Neural crest cell (in vitro differentiated cells): Measurements from ENCODE around the gene ZNF618. TPM values are rescaled to one million over a fixed set of nuclear protein-coding genes. Genes with fewer than 3 reads are reported as not detected.

Source experiments
- DNase-seq: peaks from one replicate; pipeline ENCODE4 v3.0.0; 2021; ENCODE audit warnings: low read depth, mixed read lengths, low spot score
- H3K27ac Mint-ChIP-seq: one replicate; pipeline ENCODE4 v1.8.0; 2021; ENCODE audit warnings: mild to moderate bottlenecking, mixed read lengths; ENCODE audit not compliant: unreplicated experiment
- H3K27me3 Mint-ChIP-seq: 2 replicates; pipeline ENCODE4 v1.8.0; 2021; ENCODE audit warnings: low read depth, mild to moderate bottlenecking, mixed read lengths
- H3K36me3 Mint-ChIP-seq: 2 replicates; pipeline ENCODE4 v1.8.0; 2021; ENCODE audit warnings: low read depth, mild to moderate bottlenecking, mixed read lengths
- H3K4me1 Mint-ChIP-seq: 2 replicates; pipeline ENCODE4 v1.8.0; 2021; ENCODE audit warnings: mixed read lengths
- H3K4me3 Mint-ChIP-seq: one replicate; pipeline ENCODE4 v1.8.0; 2021; ENCODE audit warnings: mild to moderate bottlenecking, mixed read lengths
- H3K9me3 Mint-ChIP-seq: 2 replicates; pipeline ENCODE4 v1.8.0; 2021; ENCODE audit warnings: mixed read lengths
- total RNA-seq: library from RNA; stranded (reverse); gene quantifications from 2 replicates; pipeline ENCODE4 v1.2.1, GENCODE V29; 2021
- TF ChIP-seq, protein P1 (sequence below): fragments of 200-600 bp; sonication (generic); conservative IDR thresholded peaks from 2 replicates; pipeline ENCODE4 v1.5.0; 2021; ENCODE audit warnings: antibody characterized with exemption, mild to moderate bottlenecking

The ZNF618 gene
- total RNA-seq, 1 donor from 2014 or later, result 60.8 TPM

DNA sequence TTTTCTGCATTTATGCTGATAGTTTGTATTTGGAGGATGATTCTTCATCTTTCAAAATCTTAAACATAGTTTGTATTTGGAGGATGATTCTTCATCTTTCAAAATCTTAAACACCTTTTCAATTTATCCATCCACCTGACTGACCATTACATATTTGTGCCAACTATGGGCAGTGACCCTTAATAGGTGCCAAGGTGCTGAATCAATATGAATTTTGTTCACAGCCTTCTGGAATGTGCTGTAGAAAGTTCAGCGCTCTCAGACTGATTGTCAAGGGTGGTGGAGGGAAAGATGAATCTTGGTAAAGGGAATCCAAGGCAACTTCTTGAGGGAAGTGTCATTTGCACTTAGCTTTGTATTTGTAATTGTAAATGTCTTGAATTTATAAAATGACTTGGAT is 18.1 kb downstream of the ZNF618 start:
- DNase-seq, result no peak
- H3K9me3 Mint-ChIP-seq, result peaks cover 12% of the 10 kb centered on the region

DNA sequence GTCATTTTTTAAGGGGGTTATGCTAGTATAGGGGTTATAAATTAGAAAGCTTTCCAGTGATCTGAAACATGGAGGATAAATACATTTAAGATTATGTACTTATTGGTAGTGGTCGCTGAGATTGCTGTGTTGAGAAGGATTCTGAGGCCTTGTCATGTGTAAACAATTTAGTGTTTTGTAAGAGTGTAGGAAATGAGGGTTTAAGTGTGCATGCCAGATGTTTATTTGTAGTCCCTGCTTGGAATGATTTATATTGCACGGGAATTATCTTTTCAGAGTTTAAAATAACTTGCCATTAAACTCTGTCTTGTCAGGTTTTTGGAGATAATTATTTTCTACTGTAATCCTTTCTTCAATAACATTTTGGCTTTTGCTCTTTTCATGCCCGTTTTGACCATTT is 19.4 kb downstream of the ZNF618 start:
- Mint-ChIP-seq H3K27ac (no peak overlapping the region), H3K4me1 (no peaks in the 10 kb centered on the region), H3K27me3 (no peaks in the 10 kb centered on the region), H3K36me3 (peaks cover 45% of the 10 kb centered on the region), H3K9me3 (peaks cover 6% of the 10 kb centered on the region), H3K4me3 (no peak overlapping the region)
- TF ChIP-seq, protein P1, sequence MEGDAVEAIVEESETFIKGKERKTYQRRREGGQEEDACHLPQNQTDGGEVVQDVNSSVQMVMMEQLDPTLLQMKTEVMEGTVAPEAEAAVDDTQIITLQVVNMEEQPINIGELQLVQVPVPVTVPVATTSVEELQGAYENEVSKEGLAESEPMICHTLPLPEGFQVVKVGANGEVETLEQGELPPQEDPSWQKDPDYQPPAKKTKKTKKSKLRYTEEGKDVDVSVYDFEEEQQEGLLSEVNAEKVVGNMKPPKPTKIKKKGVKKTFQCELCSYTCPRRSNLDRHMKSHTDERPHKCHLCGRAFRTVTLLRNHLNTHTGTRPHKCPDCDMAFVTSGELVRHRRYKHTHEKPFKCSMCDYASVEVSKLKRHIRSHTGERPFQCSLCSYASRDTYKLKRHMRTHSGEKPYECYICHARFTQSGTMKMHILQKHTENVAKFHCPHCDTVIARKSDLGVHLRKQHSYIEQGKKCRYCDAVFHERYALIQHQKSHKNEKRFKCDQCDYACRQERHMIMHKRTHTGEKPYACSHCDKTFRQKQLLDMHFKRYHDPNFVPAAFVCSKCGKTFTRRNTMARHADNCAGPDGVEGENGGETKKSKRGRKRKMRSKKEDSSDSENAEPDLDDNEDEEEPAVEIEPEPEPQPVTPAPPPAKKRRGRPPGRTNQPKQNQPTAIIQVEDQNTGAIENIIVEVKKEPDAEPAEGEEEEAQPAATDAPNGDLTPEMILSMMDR, result no peak
- DNase-seq, result no peak

More for the DNA sequence above, 18.1 kb downstream of the ZNF618 start:
- H3K4me1 Mint-ChIP-seq, result peaks cover 1% of the 10 kb centered on the region
- H3K36me3 Mint-ChIP-seq, result peaks cover 59% of the 10 kb centered on the region
- H3K27ac Mint-ChIP-seq, result no peak overlapping the region
- H3K4me3 Mint-ChIP-seq, result no peak overlapping the region
- TF ChIP-seq, protein P1, result no peak
- H3K27me3 Mint-ChIP-seq, result no peaks in the 10 kb centered on the region

DNA sequence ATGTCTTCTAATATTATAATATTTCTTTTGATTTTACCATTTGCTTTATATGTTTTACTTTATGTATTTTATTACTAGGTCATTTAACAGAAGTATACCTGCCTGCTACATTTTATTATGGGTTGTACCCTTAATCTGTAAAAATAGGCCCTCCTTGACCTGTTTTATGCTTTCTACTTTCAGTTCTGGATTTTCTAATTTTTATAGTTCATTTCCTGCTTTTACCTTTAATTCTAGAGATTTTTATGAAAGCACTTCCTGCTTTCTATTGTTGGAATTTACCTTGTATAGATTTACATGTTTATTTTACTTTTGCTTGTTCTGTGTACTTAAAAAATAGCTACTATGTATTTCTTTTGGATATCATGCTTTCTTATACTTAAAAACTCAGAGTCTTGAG is 20.6 kb downstream of the ZNF618 start:
- Mint-ChIP-seq H3K36me3 (peaks cover 40% of the 10 kb centered on the region), H3K27me3 (no peaks in the 10 kb centered on the region), H3K4me1 (no peaks in the 10 kb centered on the region), H3K9me3 (peaks cover 6% of the 10 kb centered on the region), H3K27ac (no peak overlapping the region), H3K4me3 (no peak overlapping the region)
- TF ChIP-seq, protein P1, result no peak
- no peak for DNase-seq

DNA sequence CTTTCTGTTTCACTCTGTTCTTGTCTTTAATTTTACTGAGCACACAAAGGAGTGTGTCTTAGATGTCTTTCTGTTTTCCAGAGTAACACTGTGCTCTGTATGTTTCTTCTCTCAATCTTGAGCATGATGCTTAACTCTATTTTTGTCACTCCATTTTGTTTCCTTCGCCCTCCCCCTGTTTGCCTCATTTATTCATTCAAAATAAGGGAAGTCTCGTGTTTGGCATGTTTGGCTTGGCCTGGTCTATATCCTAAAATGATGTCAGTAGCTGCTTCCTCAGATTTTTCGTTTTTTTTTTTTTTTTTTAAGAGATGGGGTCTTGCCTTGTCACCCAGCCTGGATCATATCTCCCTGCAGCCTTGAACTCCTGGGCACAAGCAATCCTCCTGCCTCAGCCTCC is 22.0 kb downstream of the ZNF618 start:
- H3K27ac Mint-ChIP-seq, result no peak overlapping the region
- no peaks in the 10 kb centered on the region for H3K27me3 Mint-ChIP-seq
- peaks cover 5% of the 10 kb centered on the region for H3K4me1 Mint-ChIP-seq
- H3K9me3 Mint-ChIP-seq, result peaks cover 4% of the 10 kb centered on the region
- TF ChIP-seq, protein P1, result no peak
- peaks cover 43% of the 10 kb centered on the region for H3K36me3 Mint-ChIP-seq
- H3K4me3 Mint-ChIP-seq, result no peak overlapping the region
- no peak for DNase-seq

DNA sequence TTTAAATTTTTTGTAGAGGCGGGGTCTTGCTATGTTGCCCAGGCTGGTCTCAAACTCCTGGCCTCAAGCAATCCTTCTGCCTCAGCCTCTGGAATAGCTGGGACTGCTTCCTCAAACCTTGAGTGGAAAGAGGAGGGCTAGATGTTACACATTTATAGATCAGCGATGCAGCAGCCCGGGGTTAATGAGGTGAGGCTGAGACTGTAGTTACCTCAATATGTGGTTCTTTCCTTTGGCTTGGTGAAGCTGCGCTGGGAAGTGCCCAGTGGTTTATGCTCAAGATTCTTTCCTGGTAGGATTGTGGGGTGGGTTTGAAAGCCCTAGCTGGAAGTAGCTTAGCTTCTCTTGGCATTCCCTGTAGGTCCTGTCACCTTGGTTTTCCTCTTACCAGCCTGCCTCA is 22.5 kb downstream of the ZNF618 start:
- peaks cover 5% of the 10 kb centered on the region for H3K4me1 Mint-ChIP-seq
- H3K9me3 Mint-ChIP-seq, result peaks cover 6% of the 10 kb centered on the region
- peaks cover 47% of the 10 kb centered on the region for H3K36me3 Mint-ChIP-seq
- no peak for DNase-seq
- H3K27me3 Mint-ChIP-seq, result no peaks in the 10 kb centered on the region
- TF ChIP-seq, protein P1, result no peak
- no peak overlapping the region for H3K27ac Mint-ChIP-seq
- no peak overlapping the region for H3K4me3 Mint-ChIP-seq

DNA sequence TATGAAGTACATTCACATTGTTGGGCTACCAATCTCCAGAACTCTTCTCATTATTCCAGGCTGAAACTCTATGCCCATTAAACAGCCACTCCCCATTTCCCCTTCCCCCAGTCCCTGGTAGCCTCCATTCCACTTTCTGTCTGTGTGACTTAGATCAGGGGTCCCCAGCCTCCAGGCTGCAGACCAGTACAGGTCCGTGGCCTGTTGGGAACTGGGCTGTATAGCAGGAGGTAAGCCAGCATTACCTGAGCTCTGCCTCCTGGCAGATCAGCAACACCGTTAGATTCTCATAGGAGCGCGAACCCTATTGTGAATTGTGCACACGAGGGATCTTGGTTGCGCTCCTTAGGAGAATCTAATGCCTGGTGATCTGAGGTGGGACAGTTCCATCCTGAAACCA is 23.1 kb downstream of the ZNF618 start:
- TF ChIP-seq, protein P1, result no peak
- DNase-seq, result no peak
- Mint-ChIP-seq H3K4me3 (no peak overlapping the region), H3K4me1 (peaks cover 5% of the 10 kb centered on the region), H3K9me3 (peaks cover 6% of the 10 kb centered on the region), H3K36me3 (peaks cover 53% of the 10 kb centered on the region), H3K27ac (no peak overlapping the region), H3K27me3 (no peaks in the 10 kb centered on the region)
